K562 (cell line): ENCODE results near the gene HAUS3. TPM values are rescaled to one million over a fixed set of nuclear protein-coding genes. Genes with fewer than 3 reads are reported as not detected.

Experiments
- ATAC-seq: fragments of 200-7000 bp; cut with Tn5 transposase; 3 replicates; pipeline ENCODE4 v1.9.1; 2020; ENCODE audit warnings: moderate library complexity
- BruUV-seq: library from RNA; stranded (reverse); fragments of 400-500 nt; replicated peaks from 2 replicates; lab custom pipeline; 2021; lab: Mats Ljungman, UMichigan
- CTCF ChIA-PET: fragments of 300-600 bp; formaldehyde crosslinking; extraction: SDS; loops from one replicate; lab custom pipeline; 2021; ENCODE audit warnings: low intra/inter-chr PET ratio; lab: Yijun Ruan, JAX
- POLR2A ChIA-PET: fragments of 300-600, 350-650 bp; sonication (Branson Sonifier 250); formaldehyde crosslinking; extraction: SDS; loops from one replicate; lab custom pipeline; 2021; ENCODE audit warnings: antibody characterized with exemption, inconsistent platforms; lab: Yijun Ruan, JAX
- DNase-seq, 4 experiments: peaks; one replicate each; pipeline versions ENCODE4 v3.0.0 to v3.0.0-alpha.2; 2011 to 2018; ENCODE audit warnings: low spot score in 3 of 4, mixed read lengths in 3 of 4; ENCODE audit errors: extremely low read depth in 1 of 4
- FAIRE-seq: peaks from 2 replicates; lab custom pipeline; 2011; peaks lifted over from hg19 to GRCh38; lab: Jason Lieb, UNC
- H2AFZ ChIP-seq: 2 replicates; pipeline ENCODE4 v1.6.0; 2011; ENCODE audit warnings: low read depth, low read length, control low read depth, inconsistent platforms
- H3K27ac ChIP-seq: fragments of 200-600 bp; 3 replicates; pipeline ENCODE4 v1.8.0; 2011; ENCODE audit warnings: low read depth, mild to moderate bottlenecking, control low read depth, inconsistent platforms, low read length, moderate library complexity, mixed read lengths; ENCODE audit errors: extremely low read depth
- H3K27me3 ChIP-seq, 2 experiments: fragments of 300-600 bp in 1 of 2; 2 replicates in 1 of 2; 3 replicates in 1 of 2; pipeline versions ENCODE4 v1.6.0 to v1.8.0; 2011; ENCODE audit warnings: inconsistent platforms in 2 of 2, low read length in 2 of 2, mild to moderate bottlenecking in 1 of 2, mixed read lengths in 1 of 2, moderate library complexity in 1 of 2; ENCODE audit not compliant: control insufficient read depth in 2 of 2, insufficient read depth in 2 of 2
- H3K36me3 ChIP-seq: fragments of 300-600 bp; 3 replicates; pipeline ENCODE4 v1.8.0; 2011; ENCODE audit warnings: mild to moderate bottlenecking, low read length, inconsistent platforms; ENCODE audit not compliant: control insufficient read depth, insufficient read depth
- H3K4me1 ChIP-seq, 2 experiments: fragments of 200-600 bp in 1 of 2; replicated peaks in 1 of 2; 2 replicates in 1 of 2; 3 replicates in 1 of 2; pipeline versions ENCODE4 v1.5.1 to v1.8.0; 2011; ENCODE audit warnings: inconsistent platforms in 2 of 2, low read length in 2 of 2, mild to moderate bottlenecking in 1 of 2, mixed read lengths in 1 of 2, moderate library complexity in 1 of 2; ENCODE audit not compliant: control insufficient read depth in 2 of 2, insufficient read depth in 2 of 2
- H3K4me2 ChIP-seq: 2 replicates; pipeline ENCODE4 v1.6.1; 2011; ENCODE audit warnings: low read length, control low read depth, inconsistent platforms, mixed read lengths; ENCODE audit not compliant: insufficient read depth
- H3K4me3 ChIP-seq: fragments of 200-600 bp; sonication (generic), shearing (Covaris generic); 2 replicates; pipeline ENCODE4 v1.5.1; 2016; ENCODE audit warnings: control low read depth, inconsistent platforms
- H3K79me2 ChIP-seq: fragments of 200-600 bp; 3 replicates; pipeline ENCODE4 v1.8.0; 2011; ENCODE audit warnings: low read length, inconsistent platforms; ENCODE audit not compliant: control insufficient read depth, insufficient read depth
- H3K9ac ChIP-seq, 2 experiments: 2 replicates each; pipeline versions ENCODE4 v1.6.0 to v1.6.1; 2011; ENCODE audit warnings: low read depth in 2 of 2, low read length in 2 of 2, control low read depth in 1 of 2, inconsistent platforms in 1 of 2, mild to moderate bottlenecking in 1 of 2, mixed read lengths in 1 of 2; ENCODE audit not compliant: insufficient read depth in 1 of 2
- H3K9me1 ChIP-seq: one replicate; pipeline ENCODE4 v1.6.0; 2011; ENCODE audit warnings: inconsistent platforms, mild to moderate bottlenecking, low read length, moderate library complexity; ENCODE audit not compliant: control insufficient read depth, insufficient read depth
- H3K9me3 ChIP-seq: replicated peaks from 2 replicates; pipeline ENCODE4 v1.5.1; 2011; ENCODE audit warnings: low read depth, low read length, inconsistent platforms; ENCODE audit not compliant: control insufficient read depth, insufficient read depth
- H4K20me1 ChIP-seq: replicated peaks from 2 replicates; pipeline ENCODE4 v1.6.1; 2011; ENCODE audit warnings: low read length, inconsistent platforms, mixed read lengths; ENCODE audit not compliant: control insufficient read depth, insufficient read depth
- CBFA2T2 ChIP-seq: fragments of 450-650 bp; conservative IDR thresholded peaks from 2 replicates; pipeline ENCODE4 v1.6.1; 2017; ENCODE audit warnings: mild to moderate bottlenecking
- CEBPB ChIP-seq: fragments of 450-650 bp; IDR thresholded peaks from 2 replicates; pipeline ENCODE4 v1.6.1; 2016; ENCODE audit warnings: missing genetic modification characterization, missing compliant biosample characterization
- CEBPG ChIP-seq, 3 experiments: fragments of 200-800 bp in 1 of 3; sonication (Bioruptor generic) in 1 of 3; sonication (generic) in 1 of 3; formaldehyde crosslinking in 1 of 3; IDR thresholded peaks in 2 of 3; conservative IDR thresholded peaks in 1 of 3; 2 replicates each; pipeline versions ENCODE4 v1.6.1 to v1.8.0; 2016 to 2022; ENCODE audit warnings: missing compliant biosample characterization in 2 of 3, missing genetic modification characterization in 2 of 3, mild to moderate bottlenecking in 1 of 3, missing genetic modification reagents in 1 of 3
- KDM5B ChIP-seq: fragments of 200-600 bp; sonication (generic); IDR thresholded peaks from 2 replicates; pipeline ENCODE4 v1.6.1; 2012; ENCODE audit warnings: low read depth, mild to moderate bottlenecking, moderate library complexity, low read length, control low read depth, inconsistent platforms; ENCODE audit not compliant: insufficient replicate concordance
- MTA2 ChIP-seq: fragments of 450-650 bp; IDR thresholded peaks from 2 replicates; pipeline ENCODE4 v1.6.1; 2016; ENCODE audit warnings: low read depth
- MTA3 ChIP-seq: fragments of 450-650 bp; formaldehyde crosslinking; IDR thresholded peaks from 2 replicates; pipeline ENCODE4 v1.6.1; 2017; ENCODE audit warnings: mild to moderate bottlenecking, borderline replicate concordance
- NFE2L1 ChIP-seq: fragments of 450-650 bp; IDR thresholded peaks from 2 replicates; pipeline ENCODE4 v1.6.1; 2016; ENCODE audit warnings: missing genetic modification characterization, low read depth, mild to moderate bottlenecking, missing compliant biosample characterization, moderate library complexity, borderline replicate concordance
- OTX1 ChIP-seq: fragments of 450-650 bp; formaldehyde crosslinking; IDR thresholded peaks from 2 replicates; pipeline ENCODE4 v1.4.0; 2022; ENCODE audit warnings: mild to moderate bottlenecking
- TAF7 ChIP-seq: fragments of 450-650 bp; IDR thresholded peaks from 2 replicates; pipeline ENCODE4 v1.6.1; 2016; ENCODE audit warnings: missing genetic modification characterization, missing compliant biosample characterization
- TBP ChIP-seq: optimal IDR thresholded peaks from 2 replicates; pipeline ENCODE3; 2011; ENCODE audit warnings: low read depth, low read length, improper control_type of control experiment
- TCF7 ChIP-seq: sonication (generic); IDR thresholded peaks from 2 replicates; pipeline ENCODE4 v1.6.1; 2016; ENCODE audit warnings: antibody characterized with exemption, borderline replicate concordance
- WHSC1 ChIP-seq: IDR thresholded peaks from one replicate; pipeline ENCODE4 v1.6.1; 2012; ENCODE audit warnings: low read length, control low read depth, inconsistent platforms
- ZC3H8 ChIP-seq: fragments of 450-650 bp; IDR thresholded peaks from 2 replicates; pipeline ENCODE4 v1.6.1; 2017
- ZNF668 ChIP-seq: fragments of 250-450 bp; sonication (Bioruptor Pico); IDR thresholded peaks from 2 replicates; pipeline ENCODE4 v1.8.0; 2022; ENCODE audit warnings: mild to moderate bottlenecking, inconsistent platforms
- WGBS: fragments of 100-300 bp; shearing (Covaris generic); methylation state at CpG from one replicate; pipeline ENCODE4 v1.1.6; 2016; ENCODE audit warnings: low coverage, mixed read lengths; ENCODE audit not compliant: insufficient coverage; ENCODE audit errors: missing lambda C conversion rate; 5-methylcytosine and 5-hydroxymethylcytosine counted together
- in situ Hi-C: fragments of 300-500 bp; cut with MboI; formaldehyde crosslinking; loops from 4 replicates; pipeline ENCODE4 v1.15.0; 2018; ENCODE audit warnings: inconsistent platforms, mixed read lengths
- intact Hi-C: fragments of 100-400 bp; cut with micrococcal nuclease; formaldehyde crosslinking; loops from 2 replicates; pipeline ENCODE4 v1.14.2; 2022
- polyA plus RNA-seq, 8 experiments: library from polyadenylated mRNA; depleted of rRNA in 4 of 8; stranded (reverse) in 5 of 8; unstranded in 3 of 8; fragments of >200 nt; fragmentation: Nextera tagmentation in 2 of 8; fragmentation: Illumina TruSeq in 1 of 8; extraction: Ambion mirVana in 2 of 8; extraction: Trizol in 1 of 8; gene quantifications; 2 replicates each; pipeline versions ENCODE4 v1.2.1 to v1.2.3, GENCODE V29; 2011 to 2014; ENCODE audit warnings: inconsistent platforms in 1 of 8, missing spikeins in 1 of 8
- total RNA-seq, 7 experiments: library from RNA; depleted of rRNA in 6 of 7; stranded (reverse); fragments of >200 nt in 6 of 7; fragmentation: Illumina TruSeq in 2 of 7; extraction: Trizol in 2 of 7; gene quantifications; 2 replicates each; pipeline versions ENCODE4 v1.2.1 to v1.2.3, GENCODE V29; 2011 to 2021; ENCODE audit warnings: low replicate concordance in 1 of 7

HAUS3 gene
- total and polyA plus RNA-seq, 9 of the 15 experiments (the other 6 are each of a cell fraction or from before 2014, with no cell fraction given), result 8.9 to 25.7 (median 21.5) TPM

DNA sequence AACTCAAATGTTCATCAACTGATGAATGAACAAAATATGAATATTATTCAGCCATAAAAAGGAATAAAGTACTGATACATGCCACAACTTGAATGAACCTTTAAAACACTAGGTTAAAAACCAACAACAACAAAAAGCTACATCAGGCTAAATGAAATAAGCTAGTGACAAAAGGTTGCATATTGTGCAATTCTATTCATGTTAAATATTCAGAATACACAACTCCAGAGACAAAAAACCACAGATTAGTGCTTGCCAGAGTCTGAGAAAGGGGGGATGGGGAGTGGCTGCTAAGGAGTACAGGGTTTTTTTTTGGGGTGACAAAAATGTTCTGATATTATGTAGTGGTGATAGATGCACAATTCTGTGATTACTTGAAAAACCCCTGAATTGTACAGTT, 58.5 kb downstream of the HAUS3 start:
- FAIRE-seq (no peak), DNase-seq (no peak), ATAC-seq (no peak)
- H3K4me2 ChIP-seq, result no peak overlapping the region
- H3K27me3 ChIP-seq, result no peaks in the 10 kb centered on the region
- no peak overlapping the region for H3K4me3 ChIP-seq
- intact Hi-C loops (loop anchor here (10.0 kb wide), 1 partner anchor 269 kb away; no protein-coding TSS in a partner anchor), in situ Hi-C loops (no loop called here)
- H4K20me1 ChIP-seq, result no peaks in the 10 kb centered on the region
- no peak for TF ChIP-seq CEBPG (CRISPR knock-in tag; IDR thresholded peaks at IDR 0.05)
- 0 out of 4 replicates have a peak, but pooled peaks of 1 of the 2 experiments have one; percentile 27 for TF ChIP-seq CEBPG (tag; conservative IDR thresholded peaks at IDR 0.05 in 1 of 2, IDR thresholded peaks at IDR 0.05 in 1 of 2)
- no peak for TF ChIP-seq CBFA2T2
- TF ChIP-seq CEBPB (tag), result peak; percentile 58
- no peaks in the 10 kb centered on the region for H3K4me1 ChIP-seq
- ChIA-PET POLR2A (interaction anchor here (0.6 to 1.1 kb wide), 2 partner anchors 11 to 747 kb away, joined by 3 to 4 read pairs; no protein-coding TSS in a partner anchor), CTCF (no interaction called here)
- no peaks in the 10 kb centered on the region for H3K79me2 ChIP-seq
- no peaks in the 10 kb centered on the region for H3K36me3 ChIP-seq
- no peak overlapping the region for H2AFZ ChIP-seq
- H3K9me1 ChIP-seq, result no peaks in the 10 kb centered on the region
- H3K27ac ChIP-seq, result no peak overlapping the region
- no TSS peak for BruUV-seq
- peaks cover 7% of the 10 kb centered on the region; the same call in 1 of the 2 replicates for H3K9me3 ChIP-seq
- H3K9ac ChIP-seq, result no peak overlapping the region

DNA sequence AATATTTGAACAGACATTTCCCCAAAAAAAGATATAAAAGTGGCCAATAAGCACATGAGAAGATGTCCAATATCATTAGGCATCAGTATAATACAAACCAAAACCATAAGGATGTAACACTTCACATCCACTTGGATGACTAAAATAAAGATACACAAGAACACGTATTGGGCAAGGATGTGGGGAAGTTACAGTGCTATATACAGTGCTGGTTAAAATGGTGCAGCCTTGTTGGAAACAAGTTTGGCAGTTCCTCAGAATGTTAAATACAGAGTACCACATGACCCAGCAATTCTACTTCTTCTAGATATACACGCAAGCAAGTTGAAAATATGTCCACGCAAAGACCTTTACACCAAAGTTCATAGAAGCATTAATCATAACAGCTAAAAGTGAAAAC, 58.9 kb downstream of the HAUS3 start:
- POLR2A ChIA-PET, result interaction anchor here (1.1 kb wide), 1 partner anchor 11 kb away, joined by 3 read pairs; no protein-coding TSS in a partner anchor
- in situ Hi-C loops, result no loop called here
- no peak for FAIRE-seq

More for the DNA sequence above, 58.9 kb downstream of the HAUS3 start:
- CTCF ChIA-PET, result no interaction called here
- H3K4me1 ChIP-seq, result 0 out of 5 replicates have a peak, but pooled peaks cover 0 to 3% of the 10 kb centered on the region in 2 experiments
- H3K27me3 ChIP-seq, result no peaks in the 10 kb centered on the region
- no peak overlapping the region for H3K27ac ChIP-seq
- no peaks in the 10 kb centered on the region for H3K9me1 ChIP-seq
- no TSS peak for BruUV-seq
- H3K79me2 ChIP-seq, result no peaks in the 10 kb centered on the region
- H4K20me1 ChIP-seq, result no peaks in the 10 kb centered on the region
- no peak overlapping the region for H3K4me3 ChIP-seq
- no peak overlapping the region for H3K9ac ChIP-seq
- no peak for TF ChIP-seq ZC3H8
- no peak for TF ChIP-seq CEBPG (CRISPR knock-in tag; IDR thresholded peaks at IDR 0.05)
- TF ChIP-seq CEBPG (tag; conservative IDR thresholded peaks at IDR 0.05 in 1 of 2, IDR thresholded peaks at IDR 0.05 in 1 of 2), result no peak
- no peak for TF ChIP-seq MTA3
- TF ChIP-seq ZNF668 (CRISPR knock-in tag), result no peak
- no peak for TF ChIP-seq TAF7
- no peak for TF ChIP-seq WHSC1
- TF ChIP-seq NFE2L1 (tag), result no peak
- no peak for TF ChIP-seq OTX1 (CRISPR knock-in tag)
- no peak for TF ChIP-seq KDM5B
- no peak for TF ChIP-seq MTA2
- TF ChIP-seq TBP, result no peak
- no peak for TF ChIP-seq TCF7
- DNase-seq (no peak), ATAC-seq (no peak)
- intact Hi-C loops, result loop anchor here (10.0 kb wide), 1 partner anchor 268 kb away; no protein-coding TSS in a partner anchor
- H3K4me2 ChIP-seq, result no peak overlapping the region
- H2AFZ ChIP-seq, result no peak overlapping the region
- H3K9me3 ChIP-seq, result peaks cover 7% of the 10 kb centered on the region; the same call in 1 of the 2 replicates
- 53% methylated on average over 3 of the region's 3 CpGs for WGBS
- no peaks in the 10 kb centered on the region for H3K36me3 ChIP-seq
